ENCODE results near the gene C14orf119.

GRCh38 chr14:23054000-23054811 is 41.1 kb upstream of the C14orf119 start:
- peak; percentile 46 for TF ChIP-seq CTCF (IDR thresholded peaks at IDR 0.05)
- no peak for TF ChIP-seq SIN3A (IDR thresholded peaks at IDR 0.05; ENCODE audit: borderline replicate concordance, insufficient read depth, low read depth, low read length)
- no peak for TF ChIP-seq REST (IDR thresholded peaks at IDR 0.05; ENCODE audit: insufficient read depth in 1 of 2, low read depth in 2 of 2, low read length in 1 of 2)
- TF ChIP-seq TCF7L2 (IDR thresholded peaks at IDR 0.05; ENCODE audit: low read depth, low read length): no peak
- TF ChIP-seq POLR2AphosphoS5 (IDR thresholded peaks at IDR 0.05; ENCODE audit: low read depth, low read length): no peak

All from Panc1 (cell line).